Measurements from ENCODE around the gene NOS1AP.
"Not testable (repeated sequence)": the region's sequence is repeated elsewhere in the genome, so short reads cannot be mapped to it uniquely, and the experiment has no call there.

Gene NOS1AP

GRCh38 chr1:162171111-162171510, 101.6 kb downstream of the NOS1AP start:
- no peak for DNase-seq

- no peak for DNase-seq
Observed at GRCh38 chr1:162172311-162173102, 103.0 kb downstream of the NOS1AP start.

- DNase-seq, result not testable (repeated sequence)
Observed at GRCh38 chr1:162173607-162174006, 104.1 kb downstream of the NOS1AP start.

GRCh38 chr1:162174027-162174426, 104.5 kb downstream of the NOS1AP start:
- not testable (repeated sequence) for DNase-seq

- no peak for DNase-seq
Observed at GRCh38 chr1:162175379-162176081, 106.0 kb downstream of the NOS1AP start.

- no peak for DNase-seq
Observed at GRCh38 chr1:162177126-162177525, 107.6 kb downstream of the NOS1AP start.

- no peak for DNase-seq
Observed at GRCh38 chr1:162178432-162178831, 108.9 kb downstream of the NOS1AP start.

- DNase-seq, result no peak
Observed at GRCh38 chr1:162179121-162179520, 109.6 kb downstream of the NOS1AP start.

- DNase-seq, result no peak
Observed at GRCh38 chr1:162180813-162181212, 111.3 kb downstream of the NOS1AP start.

- no peak for DNase-seq
Observed at GRCh38 chr1:162182090-162182489, 112.6 kb downstream of the NOS1AP start.

GRCh38 chr1:162185314-162186025, 116.0 kb downstream of the NOS1AP start:
- DNase-seq, result no peak

GRCh38 chr1:162186026-162186374, 116.5 kb downstream of the NOS1AP start:
- no peak for DNase-seq

- no peak for DNase-seq
Observed at GRCh38 chr1:162186406-162186805, 116.9 kb downstream of the NOS1AP start.

- no peak for DNase-seq
Observed at GRCh38 chr1:162187687-162188276, 118.3 kb downstream of the NOS1AP start.

- no peak for DNase-seq
Observed at GRCh38 chr1:162189345-162189744, 119.9 kb downstream of the NOS1AP start.

GRCh38 chr1:162191396-162192305, 122.2 kb downstream of the NOS1AP start:
- no peak for DNase-seq

GRCh38 chr1:162192306-162192678, 122.8 kb downstream of the NOS1AP start:
- DNase-seq, result no peak

- no peak for DNase-seq
Observed at GRCh38 chr1:162192763-162193162, 123.3 kb downstream of the NOS1AP start.

- no peak for DNase-seq
Observed at GRCh38 chr1:162193221-162193620, 123.7 kb downstream of the NOS1AP start.

GRCh38 chr1:162193815-162194214, 124.3 kb downstream of the NOS1AP start:
- DNase-seq, result no peak

GRCh38 chr1:162195567-162195966, 126.1 kb downstream of the NOS1AP start:
- no peak for DNase-seq

- DNase-seq, result no peak
Observed at GRCh38 chr1:162196387-162196786, 126.9 kb downstream of the NOS1AP start.
